ENCODE measurements around the gene RPL9.
"Not testable (repeated sequence)": the region's sequence is repeated elsewhere in the genome, so short reads cannot be mapped to it uniquely, and the experiment has no call there.

The RPL9 gene

GRCh38 chr4:39464886-39465501, 6.3 kb upstream of the RPL9 start:
- no peak for DNase-seq

DNA sequence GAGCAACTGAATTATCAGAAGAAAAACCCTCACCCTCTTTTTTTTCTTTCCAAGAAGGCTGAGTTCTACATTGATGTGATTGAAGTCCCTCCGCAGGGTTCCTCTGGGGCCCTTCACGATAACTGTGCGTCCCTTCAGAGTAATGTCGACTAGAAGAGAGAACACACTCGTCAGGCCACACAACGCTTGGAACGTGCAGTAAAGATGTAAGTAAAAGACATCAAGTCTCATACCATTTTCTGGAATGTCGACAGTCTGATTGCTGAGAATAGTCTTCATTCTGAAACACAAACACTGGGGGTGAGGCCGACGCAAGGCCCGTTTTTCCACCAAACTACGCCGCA, 589 bp downstream of the RPL9 start:
- DNase-seq, result not testable (repeated sequence)

DNA sequence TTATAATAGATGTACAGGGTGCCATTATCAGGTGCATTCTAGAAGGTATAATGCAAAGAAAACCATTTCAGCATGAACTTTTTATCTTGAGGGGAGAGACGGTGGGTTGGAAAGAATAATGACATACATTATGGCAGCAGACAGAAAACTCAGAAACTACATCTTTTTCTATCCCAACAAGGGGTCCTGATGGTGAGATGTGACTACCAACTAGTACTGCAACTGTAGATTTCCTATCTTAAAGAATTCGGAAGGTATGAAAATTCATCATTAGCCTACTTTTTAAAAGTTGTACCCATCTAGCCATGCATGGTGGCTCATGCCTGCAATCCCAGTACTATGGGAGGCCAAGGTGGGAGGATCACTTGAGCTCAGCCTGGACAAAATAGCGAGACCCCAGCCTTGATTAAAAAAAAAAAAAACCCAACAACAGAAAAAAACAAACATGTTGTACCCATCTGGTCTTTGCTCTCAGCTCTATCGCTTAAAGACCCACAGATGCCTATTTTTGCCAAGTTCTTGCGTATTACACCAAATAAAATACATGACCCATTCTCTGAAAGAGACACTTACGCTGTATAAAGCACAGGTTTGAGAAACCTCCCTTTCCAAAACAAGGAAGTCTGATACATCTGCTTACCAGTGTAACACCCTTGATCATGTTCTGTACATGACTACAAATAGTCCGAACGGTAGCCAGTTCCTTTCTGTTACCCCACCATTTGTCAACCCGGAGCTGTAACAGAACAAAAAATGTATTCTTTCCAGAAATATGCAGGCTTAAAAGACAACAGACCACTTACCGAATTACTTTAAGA, 1.6 kb downstream of the RPL9 start:
- no peak for DNase-seq

GRCh38 chr4:39455486-39455885, 3.2 kb downstream of the RPL9 start:
- DNase-seq, result no peak

GRCh38 chr4:39453738-39454137, 5.0 kb downstream of the RPL9 start:
- DNase-seq, result no peak

DNA sequence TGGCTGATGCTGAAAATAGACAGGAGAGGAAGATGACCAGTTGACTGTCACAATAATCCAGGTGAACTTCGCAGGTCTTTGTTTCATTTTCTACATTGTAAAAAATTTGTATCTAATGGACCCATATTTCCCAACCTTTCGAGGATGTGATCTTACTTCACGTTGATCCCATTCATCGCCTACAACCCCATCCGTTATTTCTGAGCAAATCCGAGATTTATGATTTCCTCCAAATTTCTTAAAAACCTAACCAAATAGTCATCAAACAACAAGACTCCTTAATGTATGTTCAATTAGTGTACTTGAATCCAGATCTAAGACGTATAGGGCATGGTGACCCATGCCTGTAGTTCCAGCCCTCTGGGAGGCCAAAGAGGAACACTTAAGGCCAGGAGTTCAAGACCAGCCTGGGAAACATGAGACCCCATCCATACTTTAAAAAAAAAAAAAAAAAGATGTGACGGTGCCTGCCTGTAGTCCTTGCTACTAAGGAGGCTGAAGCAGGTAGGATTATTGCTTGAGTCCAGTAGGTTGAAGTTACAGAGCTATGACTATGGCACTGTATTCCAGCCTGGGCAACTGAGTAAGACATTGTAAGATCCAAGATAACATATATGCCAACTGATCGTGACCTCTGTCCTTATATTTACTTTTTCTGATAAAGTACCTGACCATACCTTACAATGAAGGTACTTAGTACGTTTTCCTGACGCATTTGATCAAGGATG, 5.7 kb downstream of the RPL9 start:
- no peak for DNase-seq

DNA sequence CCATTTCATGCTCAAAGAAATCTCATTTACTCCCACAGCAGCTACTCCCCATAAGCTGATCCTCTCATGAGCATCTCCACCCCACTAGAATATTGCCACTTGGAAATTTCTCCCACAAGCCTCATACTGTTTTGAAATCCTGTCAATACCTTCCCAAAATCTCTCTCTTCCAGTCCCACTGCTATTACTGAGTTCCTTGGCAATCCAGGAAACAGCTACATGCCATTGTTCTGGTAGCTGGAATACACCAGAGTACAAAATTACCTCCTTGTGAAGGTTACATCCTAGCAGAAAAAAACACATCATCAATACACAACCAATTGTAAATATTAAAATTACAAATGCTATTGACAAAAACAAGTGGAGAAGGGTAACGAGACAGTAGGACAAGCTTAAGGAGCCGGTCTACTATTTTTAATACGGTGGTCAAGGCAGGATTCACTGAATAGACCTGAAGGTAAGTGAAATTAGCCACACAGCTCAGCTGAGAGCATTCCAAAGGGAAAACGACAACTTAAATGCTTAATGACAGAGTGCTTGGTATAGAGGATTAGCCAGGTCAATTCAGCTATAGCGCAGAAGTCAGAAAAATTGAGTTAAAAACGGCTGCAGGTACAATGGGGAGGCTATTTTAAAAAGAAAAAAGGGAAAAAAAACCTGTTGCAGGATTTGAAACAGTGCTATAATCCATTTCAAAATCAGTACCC, 6.4 kb downstream of the RPL9 start:
- DNase-seq, result no peak

- no peak for DNase-seq
Observed at GRCh38 chr4:39451423-39452023, 7.2 kb downstream of the RPL9 start.

DNA sequence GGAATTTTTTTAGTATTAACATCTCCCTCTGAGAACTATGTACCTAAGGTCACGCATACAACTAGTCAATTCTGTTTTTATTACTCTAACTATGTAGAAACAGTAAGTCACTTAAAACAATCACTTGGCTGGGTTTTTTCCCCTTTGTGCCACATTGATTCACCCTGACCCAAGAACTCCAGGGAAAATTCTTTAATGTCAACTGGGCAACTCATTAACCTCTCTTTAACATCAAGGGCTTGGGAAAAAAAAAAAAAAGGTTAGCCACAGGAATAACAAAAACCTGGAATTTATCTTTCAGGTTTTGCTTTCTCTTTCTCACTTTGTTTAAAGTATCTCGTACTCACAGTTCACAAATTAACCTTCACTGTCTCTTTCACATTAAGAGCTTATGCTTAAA, 8.1 kb downstream of the RPL9 start:
- DNase-seq, result no peak

- no peak for DNase-seq
Observed at GRCh38 chr4:39446842-39447573, 11.7 kb downstream of the RPL9 start.

DNA sequence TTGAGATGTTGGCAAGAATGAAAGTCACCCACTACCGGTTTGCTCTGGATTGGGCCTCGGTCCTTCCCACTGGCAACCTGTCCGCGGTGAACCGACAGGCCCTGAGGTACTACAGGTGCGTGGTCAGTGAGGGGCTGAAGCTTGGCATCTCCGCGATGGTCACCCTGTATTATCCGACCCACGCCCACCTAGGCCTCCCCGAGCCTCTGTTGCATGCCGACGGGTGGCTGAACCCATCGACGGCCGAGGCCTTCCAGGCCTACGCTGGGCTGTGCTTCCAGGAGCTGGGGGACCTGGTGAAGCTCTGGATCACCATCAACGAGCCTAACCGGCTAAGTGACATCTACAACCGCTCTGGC, 12.3 kb downstream of the RPL9 start:
- no peak for DNase-seq

GRCh38 chr4:39442998-39443397, 15.7 kb downstream of the RPL9 start:
- DNase-seq, result no peak

GRCh38 chr4:39441593-39441992, 17.1 kb downstream of the RPL9 start:
- DNase-seq, result no peak

DNA sequence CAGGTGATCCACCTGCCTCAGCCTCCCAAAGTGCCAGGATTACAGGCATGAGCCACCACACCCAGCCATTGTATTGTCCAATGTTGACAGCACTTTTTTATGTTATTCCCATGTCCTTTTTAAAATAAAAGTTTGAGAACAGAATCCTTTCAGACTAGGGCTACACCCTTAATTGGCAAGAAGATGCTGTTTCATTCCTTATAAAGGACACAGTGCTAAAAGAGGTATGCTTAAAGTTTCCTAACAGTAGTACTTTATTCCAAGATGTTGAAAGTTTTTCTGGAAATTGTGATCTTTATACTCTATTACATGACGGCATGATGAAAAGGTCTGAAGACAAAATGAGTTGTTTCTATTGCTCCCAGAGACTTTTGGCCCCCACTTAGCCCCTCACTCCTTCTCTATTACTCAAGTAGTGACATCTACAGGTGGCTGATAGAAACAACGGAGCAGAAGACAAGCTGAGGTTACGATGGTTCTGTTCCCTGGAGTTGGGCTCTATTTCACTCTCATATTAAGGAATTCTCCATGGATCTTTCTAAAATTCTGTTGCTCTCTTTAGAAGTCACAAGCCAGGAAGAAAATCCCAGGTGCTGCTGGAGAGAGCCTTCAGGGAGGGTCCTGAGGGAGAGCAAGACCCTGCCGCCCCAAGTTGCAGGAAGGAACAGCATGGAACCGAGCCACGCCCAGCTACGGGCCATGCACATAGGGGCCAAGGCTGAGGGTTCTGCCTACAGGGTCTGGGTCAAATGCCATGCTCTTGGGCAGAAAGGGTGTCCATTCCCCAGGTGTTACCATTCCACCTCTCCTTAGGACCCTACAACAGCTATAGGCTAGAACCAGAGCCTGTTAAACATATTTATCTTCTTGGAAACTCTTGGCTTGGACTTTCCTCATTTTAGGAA, 22.8 kb downstream of the RPL9 start:
- DNase-seq, result no peak

DNA sequence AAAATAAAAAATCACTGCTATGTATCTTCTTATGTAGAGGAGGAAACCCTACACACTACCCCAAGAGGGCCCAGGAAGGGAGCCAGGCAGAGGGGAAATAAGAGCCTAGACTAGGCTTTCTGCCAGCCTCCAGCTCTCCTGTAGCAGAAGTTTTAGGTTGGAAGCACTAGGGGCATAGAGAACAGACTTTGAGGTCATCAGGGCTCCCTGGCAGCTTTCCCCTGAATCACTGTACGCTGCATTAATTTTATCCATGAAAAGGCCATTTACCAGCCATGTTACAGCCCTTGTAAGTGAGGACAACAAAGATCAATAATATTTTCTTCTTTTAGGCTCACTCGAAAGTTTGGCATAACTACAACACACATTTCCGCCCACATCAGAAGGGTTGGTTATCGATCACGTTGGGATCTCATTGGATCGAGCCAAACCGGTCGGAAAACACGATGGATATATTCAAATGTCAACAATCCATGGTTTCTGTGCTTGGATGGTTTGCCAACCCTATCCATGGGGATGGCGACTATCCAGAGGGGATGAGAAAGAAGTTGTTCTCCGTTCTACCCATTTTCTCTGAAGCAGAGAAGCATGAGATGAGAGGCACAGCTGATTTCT, 24.7 kb downstream of the RPL9 start:
- no peak for DNase-seq

DNA sequence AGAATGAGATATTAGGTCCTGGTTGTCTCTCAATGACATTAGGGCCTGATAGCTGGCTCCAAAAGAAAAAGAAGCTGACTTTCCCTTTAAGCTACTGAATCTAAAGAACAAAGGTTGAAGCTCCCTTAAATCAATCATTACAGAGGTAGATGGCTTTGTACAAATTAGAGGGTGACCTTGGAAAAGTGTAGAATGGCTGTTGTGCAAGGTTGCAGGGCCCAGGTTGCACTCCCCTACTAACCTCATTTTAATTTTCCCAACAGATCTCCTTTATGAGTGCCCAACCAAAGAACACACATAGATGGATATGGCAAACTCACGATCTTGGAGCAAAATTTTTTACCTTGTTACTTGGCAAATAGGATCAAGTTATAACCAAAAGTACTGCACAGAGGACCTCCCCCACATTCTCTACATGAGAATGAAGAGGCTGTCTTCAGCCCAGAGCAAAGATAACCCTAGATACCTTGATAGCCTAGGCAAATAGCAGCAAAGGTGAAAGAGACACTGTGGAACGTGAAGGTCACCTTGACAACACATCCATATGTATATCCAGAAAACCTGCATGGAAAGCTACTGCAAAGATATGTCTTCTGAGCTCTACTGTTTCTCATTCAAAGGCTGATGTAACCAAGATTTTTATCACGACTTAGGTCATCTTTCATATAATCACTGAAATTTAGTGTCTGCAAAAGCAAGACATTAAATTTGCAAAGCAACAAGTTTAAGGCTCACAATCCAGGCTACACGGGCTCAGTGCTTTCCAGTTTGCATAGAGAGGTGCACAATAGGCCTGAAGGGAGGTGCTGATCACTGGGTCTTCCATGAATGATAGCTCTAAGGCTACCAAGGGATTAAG, 29.0 kb downstream of the RPL9 start:
- DNase-seq, result no peak

GRCh38 chr4:39427520-39428114, 31.1 kb downstream of the RPL9 start:
- no peak for DNase-seq

- DNase-seq, result no peak
Observed at GRCh38 chr4:39426728-39427127, 32.0 kb downstream of the RPL9 start.

DNA sequence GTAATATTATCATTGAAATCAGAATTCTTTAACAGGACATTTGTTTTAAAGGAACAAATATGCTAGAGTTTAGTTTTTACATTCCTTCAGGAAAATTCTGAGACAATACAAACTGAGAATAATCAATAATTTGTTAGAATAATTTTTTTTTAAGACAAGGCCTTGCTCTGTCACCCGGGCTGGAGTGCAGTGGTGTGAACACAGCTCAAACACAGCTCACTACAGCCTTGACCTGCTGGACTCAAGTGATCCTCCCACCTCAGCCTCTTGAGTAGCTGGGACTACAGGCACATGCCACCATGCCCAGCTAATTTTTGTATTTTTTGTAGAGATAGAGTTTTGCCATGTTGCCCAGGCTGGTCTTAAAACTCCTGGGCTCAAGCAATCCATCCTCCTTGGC, 33.4 kb downstream of the RPL9 start:
- not testable (repeated sequence) for DNase-seq
